Mammary epithelial cell (primary cell): ENCODE data around the gene CD300LB.

Source experiments
- CTCF ChIP-seq, 2 donors: IDR thresholded peaks in 1 of 2; conservative IDR thresholded peaks in 1 of 2; 2 replicates each; pipeline ENCODE4 v1.5.1; 2011 to 2012; ENCODE audit warnings: inconsistent platforms in 2 of 2, low read length in 2 of 2, mild to moderate bottlenecking in 2 of 2, control low read depth in 1 of 2, low read depth in 1 of 2; ENCODE audit not compliant: insufficient read depth in 1 of 2; ENCODE audit errors: extremely low read depth in 1 of 2
- EZH2 ChIP-seq: IDR thresholded peaks from 2 replicates; pipeline ENCODE4 v1.6.1; 2012; ENCODE audit warnings: low read length, inconsistent platforms, borderline replicate concordance

- no peak for TF ChIP-seq CTCF (conservative IDR thresholded peaks at IDR 0.05 in 1 of 2, IDR thresholded peaks at IDR 0.05 in 1 of 2; ENCODE audit: extremely low read depth in 1 of 2, insufficient read depth in 1 of 2, low read depth in 1 of 2, low read length in 2 of 2)
- no peak for TF ChIP-seq EZH2
Measured at GRCh38 chr17:74544991-74545842, 13.9 kb upstream of the CD300LB start.
